Stomach (tissue), 9 donors: Measurements from ENCODE around the gene ADISSP. TPM values are rescaled to one million over a fixed set of nuclear protein-coding genes. Genes with fewer than 3 reads are reported as not detected.

ENCODE experiments used
- DNase-seq, 2 donors: peaks; one replicate each; pipeline versions ENCODE4 v3.0.0 to v3.0.0-alpha.2; 2013 to 2019
- H3K27ac ChIP-seq, 5 donors: fragments of 200-600 bp in 4 of 5; sonication (generic) in 4 of 5; one replicate each; pipeline ENCODE4 v1.5.1; 2013 to 2019; ENCODE audit warnings: mild to moderate bottlenecking in 1 of 5, moderate library complexity in 1 of 5
- H3K27me3 ChIP-seq, 3 donors: fragments of 200-600 bp; sonication (generic); one replicate each; pipeline ENCODE4 v1.5.1; 2017 to 2019; ENCODE audit warnings: mixed run types in 1 of 3
- H3K36me3 ChIP-seq, 4 donors: fragments of 200-600 bp; sonication (generic); 1 replicate in 3 of 4; 2 replicates in 1 of 4; pipeline ENCODE4 v1.5.1; 2016 to 2019
- H3K4me1 ChIP-seq, 4 donors: fragments of 200-600 bp; sonication (generic); one replicate each; pipeline ENCODE4 v1.5.1; 2016 to 2019
- H3K4me3 ChIP-seq, 4 donors: fragments of 200-600 bp; sonication (generic) in 3 of 4; one replicate each; pipeline ENCODE4 v1.5.1; 2016 to 2019; ENCODE audit warnings: mild to moderate bottlenecking in 1 of 4
- H3K9me3 ChIP-seq, 4 donors: fragments of 200-600 bp; sonication (generic); one replicate each; pipeline ENCODE4 v1.5.1; 2016 to 2019
- CTCF ChIP-seq, 7 experiments: fragments of 450-650 bp in 4 of 7; fragments of 200-600 bp in 3 of 7; sonication (generic) in 3 of 7; IDR thresholded peaks; one replicate each; pipeline ENCODE4 v1.5.1; 2016 to 2019; ENCODE audit warnings: antibody characterized with exemption in 7 of 7, control low read depth in 2 of 7, mild to moderate bottlenecking in 1 of 7
- EP300 ChIP-seq: sonication (generic); formaldehyde crosslinking; IDR thresholded peaks from one replicate; pipeline ENCODE4 v1.6.1; 2017; ENCODE audit warnings: antibody characterized with exemption
- POLR2A ChIP-seq, 4 donors: fragments of 450-650 bp; IDR thresholded peaks; one replicate each; pipeline ENCODE4 v1.6.1; 2016; ENCODE audit warnings: antibody characterized with exemption in 4 of 4, control low read depth in 2 of 4, mild to moderate bottlenecking in 1 of 4, moderate library complexity in 1 of 4
- POLR2AphosphoS5 ChIP-seq, 3 donors: sonication (generic); formaldehyde crosslinking; IDR thresholded peaks; one replicate each; pipeline ENCODE4 v1.6.1; 2016; ENCODE audit warnings: antibody characterized with exemption in 3 of 3
- WGBS, 5 donors: extraction: QIAGEN DNeasy Blood & Tissue Kit in 3 of 5; methylation state at CpG; one replicate each; pipeline versions ENCODE4 v1.1.5 to v1.1.7; 2013 to 2018; 5-methylcytosine and 5-hydroxymethylcytosine counted together
- intact Hi-C: fragments of 100-400 bp; cut with DNase I; formaldehyde crosslinking; loops from one replicate; pipeline ENCODE4 v1.15.1; 2023; ENCODE audit warnings: low total_unique reads
- polyA plus RNA-seq, 3 donors: library from polyadenylated mRNA; stranded (reverse); fragments of 200-250 nt; gene quantifications; one replicate each; pipeline ENCODE4 v1.2.3, GENCODE V29; 2013
- total RNA-seq, 5 donors: library from RNA; depleted of rRNA; stranded (reverse); fragments of >200 nt; gene quantifications; one replicate each; pipeline versions ENCODE4 v1.1.0 to v1.2.3, GENCODE V29; 2014 to 2016
- donor health status: healthy with polysubstance abuse.
- donor health status: Bipolar disorder and iron deficiency.
- donor health status: healthy.

The ADISSP gene
- total and polyA plus RNA-seq, 8 donors = 5.9 to 136 (median 27.4) TPM

GRCh38 chr20:3734111-3734843, 33.3 kb downstream of the ADISSP start:
- H3K27me3 ChIP-seq = peaks cover 0 to 42% (median 21%) of the 10 kb centered on the region in 3 donors
- 46 to 53% (median 47%) methylated on average over 12 of the region's 12 CpGs for WGBS, 5 donors
- DNase-seq = peak in 1 of 2 donors; percentile 50
- peak overlapping the region in 3 of 5 donors; percentile 20 to 61 (median 57) for H3K27ac ChIP-seq
- H3K4me1 ChIP-seq = peaks cover 0 to 18% (median 9%) of the 10 kb centered on the region in 4 donors
- H3K4me3 ChIP-seq = peak overlapping the region in 2 of 4 donors; percentile 36 to 39
- H3K36me3 ChIP-seq = no peaks in the 10 kb centered on the region
- intact Hi-C loops = no loop called here
- no peaks in the 10 kb centered on the region for H3K9me3 ChIP-seq
- TF ChIP-seq POLR2AphosphoS5 (IDR thresholded peaks at IDR 0.05) = no peak
- no peak for TF ChIP-seq POLR2A (IDR thresholded peaks at IDR 0.05)
- TF ChIP-seq EP300 = no peak
- TF ChIP-seq CTCF (IDR thresholded peaks at IDR 0.05) = no peak

GRCh38 chr20:3733119-3733995, 34.2 kb downstream of the ADISSP start:
- WGBS, 5 donors = 77 to 88% (median 85%) methylated on average over 18 to 20 of the region's 20 CpGs
- peak overlapping the region in 4 of 5 donors; percentile 20 to 61 (median 52) for H3K27ac ChIP-seq

GRCh38 chr20:3732327-3733118, 35.0 kb downstream of the ADISSP start, which contains the start of gene HSPA12B:
TSS of gene HSPA12B (plus strand) at chr20:3732685. CDS start at chr20:3738675, 5,990 bp downstream.
- Histone ChIP-seq H3K4me3 (peak within 1 kb of the TSS; percentile 33 to 39 (median 35)), H3K9me3 (no peaks in the 10 kb centered on the region), H3K27ac (peak within 1 kb of the TSS; percentile 20 to 61 (median 46)), H3K36me3 (no peaks in the 10 kb centered on the region), H3K27me3 (peaks cover 0 to 60% (median 21%) of the 10 kb centered on the region in 3 donors), H3K4me1 (peaks cover 0 to 25% (median 9%) of the 10 kb centered on the region in 4 donors)
- peak in 1 of 2 donors; percentile 87 for DNase-seq
- no peak for TF ChIP-seq POLR2A (IDR thresholded peaks at IDR 0.05)
- TF ChIP-seq POLR2AphosphoS5 (IDR thresholded peaks at IDR 0.05) = no peak
- no peak for TF ChIP-seq EP300
- no peak for TF ChIP-seq CTCF (IDR thresholded peaks at IDR 0.05)
- WGBS, 5 donors = 8 to 21% (median 11%) methylated on average over 5 to 66 of the region's 67 CpGs
- intact Hi-C loops = no loop called here

More at GRCh38 chr20:3733119-3733995, 34.2 kb downstream of the ADISSP start:
- Histone ChIP-seq H3K27me3 (peaks cover 0 to 51% (median 21%) of the 10 kb centered on the region in 3 donors), H3K4me1 (peaks cover 0 to 18% (median 9%) of the 10 kb centered on the region in 4 donors), H3K36me3 (no peaks in the 10 kb centered on the region), H3K9me3 (no peaks in the 10 kb centered on the region), H3K4me3 (peak overlapping the region; percentile 33 to 39 (median 35))
- DNase-seq = peak in 1 of 2 donors; percentile 34
- TF ChIP-seq POLR2AphosphoS5 (IDR thresholded peaks at IDR 0.05) = no peak
- no peak for TF ChIP-seq CTCF (IDR thresholded peaks at IDR 0.05)
- no peak for TF ChIP-seq EP300
- TF ChIP-seq POLR2A (IDR thresholded peaks at IDR 0.05) = no peak
- intact Hi-C loops = no loop called here
